ENCODE results near the gene SSH3.

The SSH3 gene

DNA sequence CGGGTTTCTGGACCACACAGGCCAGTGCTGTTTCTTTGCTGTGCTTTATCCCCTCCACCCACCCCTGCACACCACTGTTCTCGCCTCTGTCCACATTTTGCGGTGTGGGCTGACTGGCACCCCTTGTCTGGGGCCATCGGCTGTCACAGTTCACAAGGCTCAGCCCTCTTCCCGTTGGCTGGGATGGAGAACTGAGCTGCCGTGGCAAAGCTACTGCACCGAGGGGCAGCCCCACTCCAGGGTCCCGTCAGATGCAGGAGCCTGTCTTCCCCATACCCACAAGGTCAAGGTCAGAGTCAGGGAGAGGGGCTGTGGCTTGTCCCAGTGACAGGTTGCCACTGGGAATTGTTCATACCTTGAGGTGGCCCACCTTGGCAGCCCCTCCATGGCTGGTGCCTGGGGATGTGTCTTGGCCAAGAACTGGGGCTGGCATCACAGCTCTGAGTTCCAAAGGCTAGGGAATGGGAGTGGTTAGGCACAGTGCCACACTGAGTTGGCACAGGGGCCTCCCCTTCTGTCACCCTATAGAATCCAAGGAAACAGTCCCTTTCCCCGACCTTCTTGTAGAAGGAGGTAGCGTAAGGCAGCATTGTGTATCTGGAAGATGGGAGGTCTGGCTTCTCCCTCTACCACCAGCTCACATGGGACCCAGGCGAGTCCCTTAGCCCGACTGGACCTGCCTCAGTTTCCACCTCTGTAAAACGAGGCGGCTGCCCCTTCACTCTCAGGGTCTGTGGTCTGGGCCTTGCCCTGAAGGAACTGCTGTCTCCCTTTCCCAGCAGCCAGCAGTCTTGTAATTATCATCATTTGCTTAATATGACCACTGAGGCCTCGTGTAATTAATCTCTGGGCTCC, 33.7 kb upstream of the SSH3 start:
- peaks cover 46% of the 10 kb centered on the region for H3K36me3 ChIP-seq (replicated peaks; ENCODE audit: low read depth, low read length)
- no peaks in the 10 kb centered on the region for H3K27me3 ChIP-seq (ENCODE audit: low read depth, low read length)
- H3K4me3 ChIP-seq (ENCODE audit: low read length): peak overlapping the region; percentile 79; the same call in 1 of the 2 replicates
- no peak overlapping the region for H2AFZ ChIP-seq (ENCODE audit: low read depth, low read length)
- peaks cover 56% of the 10 kb centered on the region for H4K20me1 ChIP-seq (ENCODE audit: insufficient read depth, low read length)
- peak overlapping the region; percentile 98 for H3K4me2 ChIP-seq (ENCODE audit: low read length)
- H3K27ac ChIP-seq (ENCODE audit: low read length): no peak overlapping the region
- peak overlapping the region; percentile 7; the same call in 1 of the 2 replicates for H3K9ac ChIP-seq (ENCODE audit: low read length)
- peaks cover 57% of the 10 kb centered on the region for H3K4me1 ChIP-seq (ENCODE audit: low read length)
- peaks cover 82% of the 10 kb centered on the region for H3K79me2 ChIP-seq (ENCODE audit: low read length)
- TF ChIP-seq CTCF (IDR thresholded peaks at IDR 0.05; ENCODE audit: low read depth, low read length) (no peak), EZH2phosphoT487 (IDR thresholded peaks at IDR 0.05; ENCODE audit: low read depth) (no peak)
- no peaks in the 10 kb centered on the region for H3K9me3 ChIP-seq (ENCODE audit: insufficient read depth, low read length)

DNA sequence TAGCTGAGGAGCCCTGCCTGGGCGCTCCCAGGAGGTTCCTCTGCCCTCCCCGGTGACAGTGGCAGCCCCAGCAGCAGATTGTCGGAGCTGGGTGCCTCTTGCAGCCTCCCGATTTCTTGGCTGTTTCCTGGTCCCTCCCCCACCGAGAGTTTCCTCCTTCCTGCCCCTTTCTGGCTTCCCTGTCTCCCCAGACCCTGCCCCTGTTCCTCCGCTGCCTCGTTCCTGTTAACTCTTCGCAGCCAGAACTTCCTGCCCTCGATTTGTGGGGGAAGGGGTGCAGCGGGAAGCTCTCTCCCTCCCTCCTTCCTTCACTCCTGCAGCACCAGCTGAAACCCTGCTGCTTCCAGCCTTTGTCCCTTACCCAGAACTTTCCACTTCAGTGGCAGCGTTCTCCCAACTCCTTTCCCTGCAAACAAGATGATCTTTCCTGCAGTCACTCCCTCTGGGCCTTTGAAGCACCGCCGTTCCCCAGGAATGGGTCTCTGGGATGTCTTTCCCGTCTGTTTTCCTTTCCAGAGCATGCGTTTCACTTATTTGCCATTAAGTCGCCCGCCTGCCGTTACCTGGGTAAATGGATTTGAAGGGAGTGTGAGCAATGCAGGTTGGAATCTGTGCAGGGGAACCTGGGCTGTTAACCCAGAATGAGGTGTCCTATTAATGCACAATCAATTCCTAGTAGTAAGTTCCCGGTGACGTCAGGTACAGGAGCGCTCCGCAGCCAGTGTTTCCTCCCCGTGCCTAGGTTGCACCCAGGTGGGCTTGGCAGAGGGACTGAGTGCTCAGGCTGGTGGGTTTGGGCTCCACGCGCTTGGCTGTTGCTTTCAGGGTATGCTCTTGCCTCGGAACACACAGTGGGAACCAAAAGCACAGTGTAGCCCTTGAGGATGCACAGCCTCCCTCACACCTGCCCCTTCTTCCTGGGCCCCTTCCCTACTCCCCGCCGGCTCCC, 32.8 kb upstream of the SSH3 start:
- no peak overlapping the region for H3K27ac ChIP-seq (ENCODE audit: low read length)

DNA sequence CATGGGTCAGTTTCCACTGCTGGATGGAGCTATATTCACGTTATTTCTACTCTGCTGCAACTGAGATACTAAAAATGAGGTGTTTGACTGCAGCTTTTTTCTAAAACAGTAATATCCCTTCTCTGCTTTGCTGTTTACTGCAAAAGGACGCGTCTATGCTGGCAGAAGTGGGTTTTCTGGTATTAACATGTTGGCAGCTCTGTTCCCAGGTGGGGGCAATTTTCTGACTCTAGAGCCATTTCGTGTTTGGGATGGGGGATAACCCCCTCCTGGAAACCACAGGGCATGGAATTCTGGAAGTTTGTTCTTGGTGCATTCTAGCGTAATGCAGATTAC, 32.2 kb upstream of the SSH3 start:
- H3K79me2 ChIP-seq (ENCODE audit: low read length): peaks cover 97% of the 10 kb centered on the region
- H4K20me1 ChIP-seq (ENCODE audit: insufficient read depth, low read length): peaks cover 59% of the 10 kb centered on the region
- no peak overlapping the region for H2AFZ ChIP-seq (ENCODE audit: low read depth, low read length)
- peak overlapping the region; percentile 21; the same call in 1 of the 2 replicates for H3K4me2 ChIP-seq (ENCODE audit: low read length)
- H3K36me3 ChIP-seq (replicated peaks; ENCODE audit: low read depth, low read length): peaks cover 46% of the 10 kb centered on the region
- H3K27ac ChIP-seq (ENCODE audit: low read length): no peak overlapping the region
- no peaks in the 10 kb centered on the region for H3K9me3 ChIP-seq (ENCODE audit: insufficient read depth, low read length)
- peaks cover 58% of the 10 kb centered on the region for H3K4me1 ChIP-seq (ENCODE audit: low read length)
- H3K27me3 ChIP-seq (ENCODE audit: low read depth, low read length): no peaks in the 10 kb centered on the region
- H3K9ac ChIP-seq (ENCODE audit: low read length): no peak overlapping the region
- no peak for TF ChIP-seq CTCF (IDR thresholded peaks at IDR 0.05; ENCODE audit: low read depth, low read length)
- no peak for TF ChIP-seq EZH2phosphoT487 (IDR thresholded peaks at IDR 0.05; ENCODE audit: low read depth)
- H3K4me3 ChIP-seq (ENCODE audit: low read length): no peak overlapping the region

More for the DNA sequence above, 32.8 kb upstream of the SSH3 start:
- H4K20me1 ChIP-seq (ENCODE audit: insufficient read depth, low read length): peaks cover 59% of the 10 kb centered on the region
- no peaks in the 10 kb centered on the region for H3K9me3 ChIP-seq (ENCODE audit: insufficient read depth, low read length)
- peaks cover 46% of the 10 kb centered on the region for H3K36me3 ChIP-seq (replicated peaks; ENCODE audit: low read depth, low read length)
- no peak overlapping the region for H3K9ac ChIP-seq (ENCODE audit: low read length)
- TF ChIP-seq EZH2phosphoT487 (IDR thresholded peaks at IDR 0.05; ENCODE audit: low read depth): no peak
- no peak for TF ChIP-seq CTCF (IDR thresholded peaks at IDR 0.05; ENCODE audit: low read depth, low read length)
- H3K27me3 ChIP-seq (ENCODE audit: low read depth, low read length): no peaks in the 10 kb centered on the region
- H3K79me2 ChIP-seq (ENCODE audit: low read length): peaks cover 91% of the 10 kb centered on the region
- peaks cover 57% of the 10 kb centered on the region for H3K4me1 ChIP-seq (ENCODE audit: low read length)
- no peak overlapping the region for H2AFZ ChIP-seq (ENCODE audit: low read depth, low read length)
- H3K4me2 ChIP-seq (ENCODE audit: low read length): peak overlapping the region; percentile 98
- H3K4me3 ChIP-seq (ENCODE audit: low read length): no peak overlapping the region; the same call in 1 of the 2 replicates
